A673 (cell line): Measurements from ENCODE around the gene ARHGAP45.

Experiments
- EZH2 ChIP-seq: fragments of 200-600 bp; sonication (generic); IDR thresholded peaks from 2 replicates; pipeline ENCODE4 v1.6.1; 2017; ENCODE audit warnings: borderline replicate concordance, low read depth, mild to moderate bottlenecking, mixed read lengths, antibody characterized with exemption, low read length; ENCODE audit not compliant: poor library complexity, severe bottlenecking
- TF ChIP-seq, protein P1 (sequence below): fragments of 300-800, 200-600 bp; sonication (generic); conservative IDR thresholded peaks from 2 replicates; pipeline ENCODE4 v1.5.1; 2017; ENCODE audit warnings: low read depth, mild to moderate bottlenecking, antibody characterized with exemption, low read length, moderate library complexity, mixed read lengths

DNA sequence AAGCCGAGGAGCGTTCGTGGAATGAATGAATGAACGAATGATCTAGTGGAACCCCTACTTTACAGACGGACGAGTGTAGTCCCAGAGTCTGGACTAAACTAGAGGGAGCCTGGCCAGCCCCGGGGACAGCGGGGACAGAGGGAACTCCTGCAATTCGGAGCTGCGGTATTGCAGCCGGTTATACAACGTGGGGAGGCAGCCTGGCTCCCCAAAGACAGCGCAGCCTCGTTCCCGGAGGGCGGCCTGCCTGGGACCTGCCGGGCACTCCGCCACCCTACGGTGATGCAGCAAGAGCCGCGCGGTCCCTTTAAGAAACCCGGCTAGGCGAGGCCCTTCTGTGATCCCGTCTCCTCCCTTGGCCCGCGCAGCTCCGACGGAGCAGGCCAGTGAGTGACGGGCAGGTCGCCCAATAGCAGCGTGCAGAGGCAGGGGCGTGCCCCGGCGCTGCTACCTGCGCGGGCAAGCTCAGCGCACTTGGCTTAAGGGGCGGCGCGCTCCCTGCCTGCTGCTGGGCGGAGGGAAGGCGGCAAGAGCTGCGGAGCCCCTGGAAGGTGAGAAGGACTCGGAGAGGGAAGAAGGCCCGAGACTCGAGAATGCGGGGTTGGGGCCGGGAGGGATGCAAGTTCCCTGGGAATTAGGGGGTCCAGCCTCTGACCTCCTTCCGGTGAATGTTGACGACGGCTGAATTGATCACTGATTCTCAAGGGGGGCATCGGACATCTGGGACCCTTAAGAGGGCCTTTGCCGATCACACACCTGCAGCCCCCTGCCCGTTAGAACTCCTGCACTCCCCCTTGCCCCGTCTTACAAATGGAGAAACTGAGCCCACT, 27.1 kb upstream of the ARHGAP45 start, which contains the start of gene ABCA7:
- TF ChIP-seq, protein P1, sequence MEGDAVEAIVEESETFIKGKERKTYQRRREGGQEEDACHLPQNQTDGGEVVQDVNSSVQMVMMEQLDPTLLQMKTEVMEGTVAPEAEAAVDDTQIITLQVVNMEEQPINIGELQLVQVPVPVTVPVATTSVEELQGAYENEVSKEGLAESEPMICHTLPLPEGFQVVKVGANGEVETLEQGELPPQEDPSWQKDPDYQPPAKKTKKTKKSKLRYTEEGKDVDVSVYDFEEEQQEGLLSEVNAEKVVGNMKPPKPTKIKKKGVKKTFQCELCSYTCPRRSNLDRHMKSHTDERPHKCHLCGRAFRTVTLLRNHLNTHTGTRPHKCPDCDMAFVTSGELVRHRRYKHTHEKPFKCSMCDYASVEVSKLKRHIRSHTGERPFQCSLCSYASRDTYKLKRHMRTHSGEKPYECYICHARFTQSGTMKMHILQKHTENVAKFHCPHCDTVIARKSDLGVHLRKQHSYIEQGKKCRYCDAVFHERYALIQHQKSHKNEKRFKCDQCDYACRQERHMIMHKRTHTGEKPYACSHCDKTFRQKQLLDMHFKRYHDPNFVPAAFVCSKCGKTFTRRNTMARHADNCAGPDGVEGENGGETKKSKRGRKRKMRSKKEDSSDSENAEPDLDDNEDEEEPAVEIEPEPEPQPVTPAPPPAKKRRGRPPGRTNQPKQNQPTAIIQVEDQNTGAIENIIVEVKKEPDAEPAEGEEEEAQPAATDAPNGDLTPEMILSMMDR, result no peak
- TF ChIP-seq EZH2, result no peak
